ENCODE measurements around the gene ZNF664. TPM values are rescaled to one million over a fixed set of nuclear protein-coding genes. Genes with fewer than 3 reads are reported as not detected.

ZNF664 gene
- total RNA-seq, 1 experiment from 2014 or later: 124 TPM

GRCh38 chr12:124045671-124046455 is 72.8 kb downstream of the ZNF664 start:
- DNase-seq (ENCODE audit: low read depth, low spot score) (no peak), ATAC-seq (no peak)
- H3K27me3 ChIP-seq (ENCODE audit: insufficient read depth, low read length): no peaks in the 10 kb centered on the region
- H3K4me2 ChIP-seq (ENCODE audit: low read length): no peak overlapping the region
- H3K4me3 ChIP-seq (replicated peaks in 1 of 2; ENCODE audit: low read depth in 1 of 2, low read length in 2 of 2): no peak overlapping the region
- intact Hi-C loops (cut with micrococcal nuclease): no loop called here
- H3K9ac ChIP-seq (ENCODE audit: low read length): no peak overlapping the region
- H2AFZ ChIP-seq (ENCODE audit: low read depth, low read length, poor library complexity, severe bottlenecking): no peak overlapping the region
- no peaks in the 10 kb centered on the region for H3K4me1 ChIP-seq (ENCODE audit: control insufficient read depth in 1 of 2, insufficient read depth in 2 of 2, low read length in 2 of 2)
- H4K20me1 ChIP-seq (ENCODE audit: insufficient read depth): no peaks in the 10 kb centered on the region
- no peak overlapping the region for H3K27ac ChIP-seq (ENCODE audit: low read depth, low read length)
- H3K36me3 ChIP-seq (ENCODE audit: control insufficient read depth in 1 of 2, insufficient read depth in 2 of 2, low read length in 2 of 2): no peaks in the 10 kb centered on the region
- ChIA-PET POLR2A (no interaction called here), CTCF (no interaction called here), RAD21 (ENCODE audit: low non-redundant PET in 1 of 2, low total read pairs in 2 of 2, uncharacterized antibody in 2 of 2, unreplicated experiment in 2 of 2) (no interaction called here)
- no TSS peak for BruUV-seq (replicated peaks)
- TF ChIP-seq CTCF (IDR thresholded peaks at IDR 0.05 in 2 of 3, conservative IDR thresholded peaks at IDR 0.05 in 1 of 3; ENCODE audit: borderline replicate concordance in 1 of 3, insufficient read depth in 1 of 3, low read depth in 2 of 3, low read length in 2 of 3): no peak
- no peak for TF ChIP-seq EGR1 (IDR thresholded peaks at IDR 0.05; ENCODE audit: low read depth)
- no peak for TF ChIP-seq ZFX (IDR thresholded peaks at IDR 0.05)
- TF ChIP-seq ZBTB33 (IDR thresholded peaks at IDR 0.05; ENCODE audit: extremely low read depth, insufficient replicate concordance, low read length): no peak
- no peaks in the 10 kb centered on the region for H3K9me2 ChIP-seq (ENCODE audit: insufficient read depth)
- H3K79me2 ChIP-seq (ENCODE audit: insufficient read depth, low read length): no peaks in the 10 kb centered on the region
- H3K9me3 ChIP-seq (ENCODE audit: control insufficient read depth in 1 of 2, insufficient read depth in 1 of 2, low read depth in 1 of 2, low read length in 2 of 2): peaks cover 0 to 22% of the 10 kb centered on the region in 2 experiments; a peak in 1 of 4 replicates

All from HCT116 (cell line).